HEK293 (cell line): ENCODE measurements around the gene CKS1B.
A peak's percentile ranks its signal among the peaks of the same experiment; 100 is the strongest.

Experiments used
- BCL11A ChIP-seq: fragments of 450-650 bp; formaldehyde crosslinking; IDR thresholded peaks from 2 replicates; pipeline ENCODE4 v1.5.1; 2016; ENCODE audit warnings: low read depth, missing biosample characterization, missing genetic modification characterization
- GLIS2 ChIP-seq: fragments of 450-650 bp; formaldehyde crosslinking; IDR thresholded peaks from 2 replicates; pipeline ENCODE4 v1.5.1; 2016; ENCODE audit warnings: missing biosample characterization, missing genetic modification characterization
- KLF1 ChIP-seq: fragments of 450-650 bp; formaldehyde crosslinking; IDR thresholded peaks from 2 replicates; pipeline ENCODE4 v1.5.1; 2016; ENCODE audit warnings: missing biosample characterization, missing genetic modification characterization
- KLF10 ChIP-seq: fragments of 450-650 bp; IDR thresholded peaks from 2 replicates; pipeline ENCODE4 v1.5.1; 2018; ENCODE audit warnings: missing biosample characterization, mild to moderate bottlenecking, missing genetic modification characterization
- KLF8 ChIP-seq: fragments of 450-650 bp; formaldehyde crosslinking; IDR thresholded peaks from 2 replicates; pipeline ENCODE4 v1.5.1; 2016; ENCODE audit warnings: missing biosample characterization, missing genetic modification characterization
- MEIS1 ChIP-seq: sonication (generic); formaldehyde crosslinking; IDR thresholded peaks from 2 replicates; pipeline ENCODE4 v1.8.1; 2022; ENCODE audit warnings: missing genetic modification reagents, mild to moderate bottlenecking, borderline replicate concordance
- OVOL3 ChIP-seq: fragments of 450-650 bp; formaldehyde crosslinking; IDR thresholded peaks from 2 replicates; pipeline ENCODE4 v1.5.1; 2016; ENCODE audit warnings: missing biosample characterization, missing genetic modification characterization
- ZBTB1 ChIP-seq: fragments of 450-650 bp; formaldehyde crosslinking; IDR thresholded peaks from 2 replicates; pipeline ENCODE4 v1.5.1; 2016; ENCODE audit warnings: missing biosample characterization, missing genetic modification characterization
- ZBTB8A ChIP-seq: fragments of 450-650 bp; formaldehyde crosslinking; IDR thresholded peaks from 2 replicates; pipeline ENCODE4 v1.5.1; 2016; ENCODE audit warnings: missing biosample characterization, missing genetic modification characterization
- ZNF121 ChIP-seq: fragments of 450-650 bp; formaldehyde crosslinking; IDR thresholded peaks from 2 replicates; pipeline ENCODE4 v1.5.1; 2016; ENCODE audit warnings: missing biosample characterization, missing genetic modification characterization
- ZNF2 ChIP-seq: fragments of 450-650 bp; formaldehyde crosslinking; IDR thresholded peaks from 2 replicates; pipeline ENCODE4 v1.5.1; 2016; ENCODE audit warnings: missing biosample characterization, missing genetic modification characterization
- ZNF266 ChIP-seq: fragments of 450-650 bp; formaldehyde crosslinking; IDR thresholded peaks from 2 replicates; pipeline ENCODE4 v1.5.1; 2016; ENCODE audit warnings: missing biosample characterization, missing genetic modification characterization, low read depth
- ZNF292 ChIP-seq: fragments of 450-650 bp; formaldehyde crosslinking; IDR thresholded peaks from 2 replicates; pipeline ENCODE4 v1.5.1; 2016; ENCODE audit warnings: low read depth, missing biosample characterization, missing genetic modification characterization, borderline replicate concordance
- ZNF311 ChIP-seq: fragments of 450-650 bp; formaldehyde crosslinking; IDR thresholded peaks from 2 replicates; pipeline ENCODE4 v1.5.1; 2017; ENCODE audit warnings: missing biosample characterization, missing genetic modification characterization, borderline replicate concordance
- ZNF391 ChIP-seq: fragments of 450-650 bp; formaldehyde crosslinking; IDR thresholded peaks from 2 replicates; pipeline ENCODE4 v1.5.1; 2016; ENCODE audit warnings: low read depth, missing biosample characterization, missing genetic modification characterization, borderline replicate concordance
- ZNF416 ChIP-seq: fragments of 450-650 bp; formaldehyde crosslinking; IDR thresholded peaks from 2 replicates; pipeline ENCODE4 v1.5.1; 2016; ENCODE audit warnings: missing biosample characterization, missing genetic modification characterization
- ZNF513 ChIP-seq: fragments of 450-650 bp; IDR thresholded peaks from 2 replicates; pipeline ENCODE4 v1.5.1; 2018; ENCODE audit warnings: missing biosample characterization, missing genetic modification characterization
- ZNF514 ChIP-seq: fragments of 450-650 bp; formaldehyde crosslinking; IDR thresholded peaks from 2 replicates; pipeline ENCODE4 v1.5.1; 2016; ENCODE audit warnings: missing biosample characterization, missing genetic modification characterization
- ZNF571 ChIP-seq: fragments of 450-650 bp; formaldehyde crosslinking; IDR thresholded peaks from 2 replicates; pipeline ENCODE4 v1.5.0; 2017; ENCODE audit warnings: missing biosample characterization, missing genetic modification characterization
- ZNF629 ChIP-seq: fragments of 450-650 bp; formaldehyde crosslinking; IDR thresholded peaks from 2 replicates; pipeline ENCODE4 v1.5.1; 2017; ENCODE audit warnings: missing biosample characterization, missing genetic modification characterization
- ZNF777 ChIP-seq: fragments of 450-650 bp; formaldehyde crosslinking; IDR thresholded peaks from 2 replicates; pipeline ENCODE4 v1.5.1; 2017; ENCODE audit warnings: missing biosample characterization, missing genetic modification characterization, borderline replicate concordance
- ZNF843 ChIP-seq: fragments of 450-650 bp; formaldehyde crosslinking; IDR thresholded peaks from 2 replicates; pipeline ENCODE4 v1.5.1; 2016; ENCODE audit warnings: missing biosample characterization, missing genetic modification characterization
- ZSCAN16 ChIP-seq: fragments of 450-650 bp; formaldehyde crosslinking; IDR thresholded peaks from 2 replicates; pipeline ENCODE4 v1.5.1; 2016; ENCODE audit warnings: missing biosample characterization, missing genetic modification characterization
- ZSCAN4 ChIP-seq: fragments of 450-650 bp; formaldehyde crosslinking; IDR thresholded peaks from 2 replicates; pipeline ENCODE4 v1.5.1; 2017; ENCODE audit warnings: missing biosample characterization, missing genetic modification characterization
- TF ChIP-seq, protein P1 (sequence below): fragments of 450-650 bp; formaldehyde crosslinking; IDR thresholded peaks from 2 replicates; pipeline ENCODE4 v1.5.1; 2016; ENCODE audit warnings: missing biosample characterization, missing genetic modification characterization, borderline replicate concordance
- TF ChIP-seq, protein P2 (sequence below): fragments of 450-650 bp; formaldehyde crosslinking; IDR thresholded peaks from 2 replicates; pipeline ENCODE4 v1.5.1; 2016; ENCODE audit warnings: missing biosample characterization, missing genetic modification characterization
- TF ChIP-seq, protein P3 (sequence below): fragments of 450-650 bp; formaldehyde crosslinking; IDR thresholded peaks from 2 replicates; pipeline ENCODE4 v1.5.1; 2017; ENCODE audit warnings: missing biosample characterization, missing genetic modification characterization
- TF ChIP-seq, protein P4 (sequence below): fragments of 450-650 bp; formaldehyde crosslinking; IDR thresholded peaks from 2 replicates; pipeline ENCODE4 v1.5.0; 2017; ENCODE audit warnings: missing biosample characterization, missing genetic modification characterization, borderline replicate concordance

CKS1B gene

DNA sequence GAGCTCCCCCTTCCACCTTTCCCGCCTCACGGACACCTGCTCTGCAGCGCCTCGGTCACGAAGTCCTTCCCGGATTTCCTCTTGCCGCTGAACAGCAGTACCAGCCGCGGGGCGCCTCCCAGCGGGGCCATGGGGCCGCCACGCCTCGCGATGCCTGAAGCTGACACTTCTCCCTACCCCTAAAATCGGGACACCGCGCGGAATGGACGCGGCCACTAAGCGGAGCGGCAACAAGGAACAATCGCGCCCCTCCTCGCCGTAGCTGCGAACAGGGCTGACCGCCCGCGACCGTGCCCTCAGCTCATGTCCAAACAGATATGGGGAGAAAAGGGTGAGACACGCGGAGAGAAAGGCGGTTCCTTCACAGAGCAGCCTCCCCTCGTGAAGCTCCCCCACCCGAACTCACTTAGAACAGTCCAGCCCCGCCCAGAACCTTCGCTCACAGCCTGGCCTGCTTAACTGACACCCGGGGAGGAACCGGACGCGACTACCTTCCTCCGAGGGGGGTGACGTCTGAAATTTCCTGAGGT is 37.9 kb upstream of the CKS1B start, which contains the start of gene PMVK (continued):
- TF ChIP-seq, protein P1, sequence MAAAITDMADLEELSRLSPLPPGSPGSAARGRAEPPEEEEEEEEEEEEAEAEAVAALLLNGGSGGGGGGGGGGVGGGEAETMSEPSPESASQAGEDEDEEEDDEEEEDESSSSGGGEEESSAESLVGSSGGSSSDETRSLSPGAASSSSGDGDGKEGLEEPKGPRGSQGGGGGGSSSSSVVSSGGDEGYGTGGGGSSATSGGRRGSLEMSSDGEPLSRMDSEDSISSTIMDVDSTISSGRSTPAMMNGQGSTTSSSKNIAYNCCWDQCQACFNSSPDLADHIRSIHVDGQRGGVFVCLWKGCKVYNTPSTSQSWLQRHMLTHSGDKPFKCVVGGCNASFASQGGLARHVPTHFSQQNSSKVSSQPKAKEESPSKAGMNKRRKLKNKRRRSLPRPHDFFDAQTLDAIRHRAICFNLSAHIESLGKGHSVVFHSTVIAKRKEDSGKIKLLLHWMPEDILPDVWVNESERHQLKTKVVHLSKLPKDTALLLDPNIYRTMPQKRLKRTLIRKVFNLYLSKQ (tag by site-specific recombination) = no peak
- TF ChIP-seq ZNF629 (tag by site-specific recombination) = no peak
- TF ChIP-seq, protein P2, sequence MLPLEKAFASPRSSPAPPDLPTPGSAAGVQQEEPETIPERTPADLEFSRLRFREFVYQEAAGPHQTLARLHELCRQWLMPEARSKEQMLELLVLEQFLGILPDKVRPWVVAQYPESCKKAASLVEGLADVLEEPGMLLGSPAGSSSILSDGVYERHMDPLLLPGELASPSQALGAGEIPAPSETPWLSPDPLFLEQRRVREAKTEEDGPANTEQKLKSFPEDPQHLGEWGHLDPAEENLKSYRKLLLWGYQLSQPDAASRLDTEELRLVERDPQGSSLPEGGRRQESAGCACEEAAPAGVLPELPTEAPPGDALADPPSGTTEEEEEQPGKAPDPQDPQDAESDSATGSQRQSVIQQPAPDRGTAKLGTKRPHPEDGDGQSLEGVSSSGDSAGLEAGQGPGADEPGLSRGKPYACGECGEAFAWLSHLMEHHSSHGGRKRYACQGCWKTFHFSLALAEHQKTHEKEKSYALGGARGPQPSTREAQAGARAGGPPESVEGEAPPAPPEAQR (tag by site-specific recombination) = no peak
- no peak for TF ChIP-seq ZNF311 (tag by site-specific recombination)
- TF ChIP-seq, protein P3, sequence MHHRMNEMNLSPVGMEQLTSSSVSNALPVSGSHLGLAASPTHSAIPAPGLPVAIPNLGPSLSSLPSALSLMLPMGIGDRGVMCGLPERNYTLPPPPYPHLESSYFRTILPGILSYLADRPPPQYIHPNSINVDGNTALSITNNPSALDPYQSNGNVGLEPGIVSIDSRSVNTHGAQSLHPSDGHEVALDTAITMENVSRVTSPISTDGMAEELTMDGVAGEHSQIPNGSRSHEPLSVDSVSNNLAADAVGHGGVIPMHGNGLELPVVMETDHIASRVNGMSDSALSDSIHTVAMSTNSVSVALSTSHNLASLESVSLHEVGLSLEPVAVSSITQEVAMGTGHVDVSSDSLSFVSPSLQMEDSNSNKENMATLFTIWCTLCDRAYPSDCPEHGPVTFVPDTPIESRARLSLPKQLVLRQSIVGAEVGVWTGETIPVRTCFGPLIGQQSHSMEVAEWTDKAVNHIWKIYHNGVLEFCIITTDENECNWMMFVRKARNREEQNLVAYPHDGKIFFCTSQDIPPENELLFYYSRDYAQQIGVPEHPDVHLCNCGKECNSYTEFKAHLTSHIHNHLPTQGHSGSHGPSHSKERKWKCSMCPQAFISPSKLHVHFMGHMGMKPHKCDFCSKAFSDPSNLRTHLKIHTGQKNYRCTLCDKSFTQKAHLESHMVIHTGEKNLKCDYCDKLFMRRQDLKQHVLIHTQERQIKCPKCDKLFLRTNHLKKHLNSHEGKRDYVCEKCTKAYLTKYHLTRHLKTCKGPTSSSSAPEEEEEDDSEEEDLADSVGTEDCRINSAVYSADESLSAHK = no peak
- 0 out of 2 replicates have a peak, but pooled peaks have one; percentile 80 for TF ChIP-seq KLF8
- TF ChIP-seq ZSCAN4 (tag by site-specific recombination) = no peak
- 0 out of 2 replicates have a peak, but pooled peaks have one; percentile 15 for TF ChIP-seq OVOL3 (tag by site-specific recombination)
- TF ChIP-seq KLF1 (tag by site-specific recombination) = peak; percentile 56
- TF ChIP-seq ZNF777 = peak; percentile 39; the same call in 1 of the 2 replicates
- TF ChIP-seq ZSCAN16 = 0 out of 2 replicates have a peak, but pooled peaks have one; percentile 46
- no peak for TF ChIP-seq MEIS1 (CRISPR knock-in tag)
- TF ChIP-seq ZNF121 (tag by site-specific recombination) = no peak
- peak; percentile 94 for TF ChIP-seq ZBTB8A (tag by site-specific recombination)
- TF ChIP-seq ZBTB1 (tag by site-specific recombination) = peak; percentile 11; the same call in 1 of the 2 replicates
- peak; percentile 77 for TF ChIP-seq BCL11A (tag by site-specific recombination)
- TF ChIP-seq ZNF513 (tag by site-specific recombination) = no peak
- no peak for TF ChIP-seq ZNF571 (tag by site-specific recombination)
- peak; percentile 92 for TF ChIP-seq ZNF2 (tag by site-specific recombination)
- no peak; the same call in none of the 2 replicates for TF ChIP-seq ZNF843
- peak; percentile 87 for TF ChIP-seq GLIS2 (tag by site-specific recombination)
- no peak for TF ChIP-seq KLF10
- no peak for TF ChIP-seq ZNF416 (tag by site-specific recombination)
- no peak; the same call in 1 of the 2 replicates for TF ChIP-seq ZNF266 (tag by site-specific recombination)
- no peak for TF ChIP-seq ZNF292
- peak; percentile 62; the same call in 1 of the 2 replicates for TF ChIP-seq ZNF391 (tag by site-specific recombination)
- TF ChIP-seq, protein P4, sequence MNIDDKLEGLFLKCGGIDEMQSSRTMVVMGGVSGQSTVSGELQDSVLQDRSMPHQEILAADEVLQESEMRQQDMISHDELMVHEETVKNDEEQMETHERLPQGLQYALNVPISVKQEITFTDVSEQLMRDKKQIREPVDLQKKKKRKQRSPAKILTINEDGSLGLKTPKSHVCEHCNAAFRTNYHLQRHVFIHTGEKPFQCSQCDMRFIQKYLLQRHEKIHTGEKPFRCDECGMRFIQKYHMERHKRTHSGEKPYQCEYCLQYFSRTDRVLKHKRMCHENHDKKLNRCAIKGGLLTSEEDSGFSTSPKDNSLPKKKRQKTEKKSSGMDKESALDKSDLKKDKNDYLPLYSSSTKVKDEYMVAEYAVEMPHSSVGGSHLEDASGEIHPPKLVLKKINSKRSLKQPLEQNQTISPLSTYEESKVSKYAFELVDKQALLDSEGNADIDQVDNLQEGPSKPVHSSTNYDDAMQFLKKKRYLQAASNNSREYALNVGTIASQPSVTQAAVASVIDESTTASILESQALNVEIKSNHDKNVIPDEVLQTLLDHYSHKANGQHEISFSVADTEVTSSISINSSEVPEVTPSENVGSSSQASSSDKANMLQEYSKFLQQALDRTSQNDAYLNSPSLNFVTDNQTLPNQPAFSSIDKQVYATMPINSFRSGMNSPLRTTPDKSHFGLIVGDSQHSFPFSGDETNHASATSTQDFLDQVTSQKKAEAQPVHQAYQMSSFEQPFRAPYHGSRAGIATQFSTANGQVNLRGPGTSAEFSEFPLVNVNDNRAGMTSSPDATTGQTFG (tag by site-specific recombination) = no peak; the same call in 1 of the 2 replicates
- no peak for TF ChIP-seq ZNF514 (tag by site-specific recombination)
